NCI-H2107 treated with DMSO at 0.1 percent for 48 hours (cell line): ENCODE results near the gene TMC2.
"Not testable (repeated sequence)": the region's sequence is repeated elsewhere in the genome, so short reads cannot be mapped to it uniquely, and the experiment has no call there.

ENCODE experiments used
- DNase-seq: peaks from one replicate; lab custom pipeline; 2025; ENCODE audit not compliant: unreplicated experiment; lab: John Stamatoyannopoulos, UW

Gene TMC2, protein sequence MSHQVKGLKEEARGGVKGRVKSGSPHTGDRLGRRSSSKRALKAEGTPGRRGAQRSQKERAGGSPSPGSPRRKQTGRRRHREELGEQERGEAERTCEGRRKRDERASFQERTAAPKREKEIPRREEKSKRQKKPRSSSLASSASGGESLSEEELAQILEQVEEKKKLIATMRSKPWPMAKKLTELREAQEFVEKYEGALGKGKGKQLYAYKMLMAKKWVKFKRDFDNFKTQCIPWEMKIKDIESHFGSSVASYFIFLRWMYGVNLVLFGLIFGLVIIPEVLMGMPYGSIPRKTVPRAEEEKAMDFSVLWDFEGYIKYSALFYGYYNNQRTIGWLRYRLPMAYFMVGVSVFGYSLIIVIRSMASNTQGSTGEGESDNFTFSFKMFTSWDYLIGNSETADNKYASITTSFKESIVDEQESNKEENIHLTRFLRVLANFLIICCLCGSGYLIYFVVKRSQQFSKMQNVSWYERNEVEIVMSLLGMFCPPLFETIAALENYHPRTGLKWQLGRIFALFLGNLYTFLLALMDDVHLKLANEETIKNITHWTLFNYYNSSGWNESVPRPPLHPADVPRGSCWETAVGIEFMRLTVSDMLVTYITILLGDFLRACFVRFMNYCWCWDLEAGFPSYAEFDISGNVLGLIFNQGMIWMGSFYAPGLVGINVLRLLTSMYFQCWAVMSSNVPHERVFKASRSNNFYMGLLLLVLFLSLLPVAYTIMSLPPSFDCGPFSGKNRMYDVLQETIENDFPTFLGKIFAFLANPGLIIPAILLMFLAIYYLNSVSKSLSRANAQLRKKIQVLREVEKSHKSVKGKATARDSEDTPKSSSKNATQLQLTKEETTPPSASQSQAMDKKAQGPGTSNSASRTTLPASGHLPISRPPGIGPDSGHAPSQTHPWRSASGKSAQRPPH

DNA sequence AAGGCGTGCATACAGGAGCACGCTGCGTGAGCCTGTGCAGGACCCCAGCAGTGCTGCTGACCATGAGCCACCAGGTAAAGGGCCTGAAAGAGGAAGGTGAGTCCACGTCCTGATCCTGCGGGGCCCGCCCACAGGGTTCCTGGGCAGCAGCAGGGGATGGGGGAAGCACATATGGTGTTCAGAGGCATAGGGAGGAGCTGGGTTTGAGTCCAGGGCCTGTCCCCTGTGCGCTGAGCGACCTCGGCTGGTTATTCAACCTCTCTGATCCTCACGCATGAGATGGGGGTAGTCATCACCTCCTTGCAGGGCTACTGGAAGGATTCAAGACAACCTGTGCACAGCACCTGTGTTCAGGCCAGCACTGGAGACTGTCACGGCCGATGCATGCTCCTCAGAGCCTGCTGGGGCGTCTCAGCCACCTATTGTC, at the start of gene TMC2:
Gene TMC2, plus strand, starts transcription at position 14 of the 427 bp plus-strand sequence. Its CDS starts 49 bp downstream, at position 63.
- DNase-seq = no peak

DNA sequence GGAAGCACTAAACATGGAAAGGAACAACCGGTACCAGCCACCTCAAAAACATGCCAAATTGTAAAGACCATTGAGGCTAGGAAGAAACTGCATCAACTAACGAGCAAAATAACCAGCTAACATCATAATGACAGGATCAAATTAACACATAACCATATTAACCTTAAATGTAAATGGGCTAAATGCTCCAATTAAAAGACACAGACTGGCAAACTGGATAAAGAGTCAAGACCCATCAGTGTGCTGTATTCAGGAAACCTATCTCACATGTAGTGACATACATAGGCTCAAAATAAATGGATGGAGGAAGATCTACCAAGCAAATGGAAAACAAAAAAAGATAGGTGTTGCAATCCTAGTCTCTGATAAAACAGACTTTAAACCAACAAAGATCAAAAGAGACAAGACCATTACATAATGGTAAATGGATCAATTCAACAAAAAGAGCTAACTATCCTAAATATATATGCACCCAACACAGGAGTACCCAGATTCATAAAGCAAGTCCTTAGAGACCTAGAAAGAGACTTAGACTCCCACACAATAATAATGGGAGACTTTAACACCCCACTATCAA, 33.5 kb upstream of the TMC2 start:
- DNase-seq = not testable (repeated sequence)

DNA sequence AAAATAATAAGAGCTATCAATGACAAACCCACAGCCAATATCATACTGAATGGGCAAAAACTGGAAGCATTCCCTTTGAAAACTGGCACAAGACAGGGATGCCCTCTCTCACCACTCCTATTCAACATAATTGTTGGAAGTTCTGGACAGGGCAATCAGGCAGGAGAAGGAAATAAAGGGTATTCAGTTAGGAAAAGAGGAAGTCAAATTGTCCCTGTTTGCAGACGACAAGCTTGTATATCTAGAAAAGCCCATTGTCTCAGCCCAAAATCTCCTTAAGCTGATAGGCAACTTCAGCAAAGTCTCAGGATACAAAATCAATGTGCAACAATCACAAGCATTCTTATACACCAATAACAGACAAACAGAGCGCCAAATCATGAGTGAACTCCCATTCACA, 31.6 kb upstream of the TMC2 start:
- not testable (repeated sequence) for DNase-seq

DNA sequence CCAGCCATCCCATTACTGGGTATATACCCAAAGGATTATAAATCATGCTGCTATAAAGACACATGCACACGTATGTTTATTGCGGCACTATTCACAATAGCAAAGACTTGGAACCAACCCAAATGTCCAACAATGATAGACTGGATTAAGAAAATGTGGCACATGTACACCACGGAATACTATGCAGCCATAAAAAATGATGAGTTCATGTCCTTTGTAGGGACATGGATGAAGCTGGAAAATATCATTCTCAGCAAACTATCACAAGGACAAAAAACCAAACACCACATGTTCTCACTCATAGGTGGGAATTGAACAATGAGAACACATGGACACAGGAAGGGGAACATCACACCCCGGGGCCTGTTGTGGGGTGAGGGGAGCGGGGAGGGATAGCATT, 29.9 kb upstream of the TMC2 start:
- DNase-seq = not testable (repeated sequence)

DNA sequence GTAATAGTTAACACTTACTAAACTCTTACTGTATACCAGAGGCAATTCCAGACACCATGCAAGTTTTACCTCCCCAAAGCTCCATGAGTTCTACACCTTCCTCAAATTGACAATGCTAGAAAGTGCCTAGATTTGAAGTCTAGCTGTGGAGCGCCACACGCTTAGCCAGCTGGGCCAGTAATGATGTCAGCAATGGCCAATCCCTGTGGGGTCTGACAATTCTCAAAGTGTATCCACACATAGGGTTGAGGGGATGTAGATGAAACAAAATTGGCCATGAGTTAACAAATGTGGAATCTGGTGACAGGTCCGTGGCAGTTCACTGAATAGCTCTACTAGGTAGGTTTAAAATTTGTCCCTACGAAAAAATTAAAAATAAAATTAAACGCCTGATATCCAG, 28.9 kb upstream of the TMC2 start:
- DNase-seq = no peak

DNA sequence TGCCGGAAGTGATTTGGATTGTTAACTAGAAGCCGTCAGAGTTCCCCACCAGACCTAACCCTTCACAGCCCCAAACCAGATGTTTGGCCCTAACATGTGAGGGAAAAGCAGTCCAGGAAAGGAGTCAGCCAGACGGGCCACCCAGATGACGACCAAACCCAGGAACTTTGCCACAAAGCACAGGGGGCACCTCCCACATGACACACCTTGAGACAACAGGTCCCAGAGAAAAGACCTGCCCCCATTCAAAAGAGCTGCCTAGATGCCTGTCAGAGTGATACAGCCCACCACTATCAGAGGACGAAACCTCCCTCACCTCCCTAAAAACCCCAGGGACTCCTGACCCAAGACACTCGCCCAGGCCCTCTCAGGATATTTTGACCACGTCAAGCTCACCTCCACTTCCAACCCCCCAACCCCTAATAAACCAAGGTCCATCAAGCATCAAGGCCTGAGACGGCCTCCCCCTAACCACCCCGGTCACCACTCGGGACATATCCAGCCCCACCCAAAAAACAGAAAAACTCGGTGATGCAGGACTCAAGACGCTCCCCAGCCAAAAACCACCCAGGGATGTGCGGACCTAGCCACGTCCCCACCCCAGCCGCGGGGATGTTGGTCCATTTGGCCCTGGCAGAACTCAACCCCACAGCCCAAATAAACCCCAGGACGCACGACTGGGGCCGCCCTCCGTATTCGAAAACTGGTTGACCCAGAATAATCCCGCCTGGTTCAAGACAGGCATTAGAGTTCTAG, 28.3 kb upstream of the TMC2 start:
- no peak for DNase-seq

DNA sequence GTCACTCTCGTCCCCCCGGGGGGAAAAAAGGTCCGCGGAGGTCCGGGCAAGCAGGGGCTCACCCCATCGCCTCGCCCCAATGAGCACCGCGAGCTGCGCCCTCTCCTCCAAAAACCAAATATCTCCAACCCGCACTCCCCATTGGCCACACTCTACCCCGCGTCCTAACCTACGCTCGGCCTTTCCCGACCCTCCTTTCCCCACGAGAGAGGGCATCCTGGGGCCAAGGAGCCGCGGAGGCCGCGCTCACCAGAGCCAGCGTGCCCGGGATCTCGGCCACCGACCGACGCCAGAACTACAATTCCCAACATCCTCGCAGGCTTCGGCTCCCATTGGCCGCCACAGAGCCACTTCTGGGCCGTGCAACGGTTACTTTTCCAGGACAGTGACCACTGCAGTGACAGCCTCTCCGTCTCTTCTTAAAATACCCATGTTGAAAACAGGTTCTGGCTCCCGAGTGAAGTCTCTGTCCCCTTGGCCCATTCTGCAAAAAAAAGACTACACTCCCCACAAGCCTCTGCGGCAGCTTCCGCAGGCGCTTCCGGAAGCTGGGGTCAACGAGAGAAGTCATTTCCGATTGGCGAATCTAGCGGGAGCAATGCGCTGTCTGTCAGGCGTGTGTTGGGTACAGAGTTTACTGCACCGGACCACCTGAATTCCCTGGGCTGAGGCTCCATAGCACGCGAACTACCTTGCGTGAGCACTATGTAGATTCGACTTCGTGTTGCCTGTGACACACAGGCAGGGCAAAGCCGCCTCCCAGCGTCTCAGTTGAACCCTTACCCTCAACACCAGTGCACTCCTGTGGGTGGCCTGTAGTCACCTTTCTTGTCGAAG, 27.5 kb upstream of the TMC2 start, which contains the start of gene ZNF343:
Gene ZNF343, minus strand, starts transcription at position 285 of the 837 bp plus-strand sequence. CDS start 15,020 bp downstream, outside the sequence.
- peak; percentile 25 for DNase-seq

DNA sequence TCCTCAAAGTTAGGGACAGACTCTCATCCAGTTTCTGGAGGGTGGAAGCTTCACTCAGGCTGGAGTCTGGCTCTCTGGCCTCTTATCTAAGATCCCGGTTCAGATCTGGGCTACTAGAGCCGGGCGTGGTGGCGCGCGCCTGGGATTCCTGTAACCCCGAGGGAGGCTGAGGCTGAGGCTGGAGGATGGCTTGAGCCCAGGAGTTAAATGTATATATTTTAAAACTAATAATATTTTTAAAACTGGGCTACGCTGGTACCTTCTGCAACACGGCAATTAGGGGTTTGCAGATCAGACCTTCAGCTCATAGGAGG, 26.9 kb upstream of the TMC2 start:
- DNase-seq = no peak

DNA sequence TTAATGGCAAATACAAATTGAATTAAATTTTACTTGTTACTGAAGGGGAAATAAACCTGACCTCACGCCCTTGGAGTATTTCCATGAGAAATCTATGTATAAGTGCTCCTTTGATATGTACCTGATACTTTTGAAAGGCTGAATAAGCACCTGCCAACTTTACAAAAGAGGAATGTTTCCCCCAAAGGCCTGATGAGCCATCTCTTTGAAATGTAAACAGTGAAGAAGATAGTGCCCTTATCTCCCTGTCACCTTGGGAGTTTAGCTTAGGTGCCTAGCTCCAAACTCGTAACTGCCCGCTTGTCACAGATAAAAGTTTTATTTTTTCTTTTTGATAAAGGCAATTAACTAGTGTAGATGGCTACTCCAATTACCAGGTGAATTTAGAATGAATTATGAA, 26.6 kb upstream of the TMC2 start:
- DNase-seq = no peak

DNA sequence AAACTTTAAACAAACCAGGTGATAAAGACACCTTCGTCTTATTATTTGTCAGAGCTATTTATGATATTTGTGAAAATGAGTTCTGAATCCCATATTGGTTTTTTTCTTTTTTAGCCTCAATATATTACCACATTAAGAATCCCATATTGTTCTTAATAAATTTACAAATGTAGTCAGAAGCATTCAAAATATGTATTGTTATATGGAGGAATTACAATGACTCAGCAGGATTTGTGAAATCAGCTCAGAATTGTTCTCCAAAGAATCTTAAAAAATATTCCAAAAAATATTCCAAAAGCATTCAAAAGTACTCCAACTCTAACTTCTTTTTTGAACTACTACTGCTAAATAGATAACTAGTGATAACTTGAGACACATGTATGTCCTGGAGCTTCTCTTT, 21.2 kb upstream of the TMC2 start:
- no peak for DNase-seq

DNA sequence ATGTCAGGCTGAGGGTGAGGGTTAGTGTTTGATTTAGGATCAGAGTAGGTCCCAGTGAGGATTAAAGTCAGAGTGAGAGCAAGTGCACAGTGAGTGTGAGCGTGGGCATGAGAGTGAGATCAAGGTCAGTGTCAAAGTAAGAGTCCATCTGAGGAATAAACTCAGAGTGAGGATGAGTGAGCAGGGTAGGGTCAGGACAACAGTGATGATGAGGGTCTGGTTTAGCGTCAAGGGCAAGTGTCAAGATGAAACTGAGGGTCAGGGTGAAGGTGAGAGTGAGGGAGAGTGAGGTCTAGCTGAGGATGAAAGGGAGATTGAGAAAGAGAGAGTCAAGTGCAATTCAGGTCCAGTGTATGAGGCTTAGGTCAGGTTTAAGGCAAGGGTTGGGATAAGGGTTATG, 20.0 kb upstream of the TMC2 start:
- no peak for DNase-seq

DNA sequence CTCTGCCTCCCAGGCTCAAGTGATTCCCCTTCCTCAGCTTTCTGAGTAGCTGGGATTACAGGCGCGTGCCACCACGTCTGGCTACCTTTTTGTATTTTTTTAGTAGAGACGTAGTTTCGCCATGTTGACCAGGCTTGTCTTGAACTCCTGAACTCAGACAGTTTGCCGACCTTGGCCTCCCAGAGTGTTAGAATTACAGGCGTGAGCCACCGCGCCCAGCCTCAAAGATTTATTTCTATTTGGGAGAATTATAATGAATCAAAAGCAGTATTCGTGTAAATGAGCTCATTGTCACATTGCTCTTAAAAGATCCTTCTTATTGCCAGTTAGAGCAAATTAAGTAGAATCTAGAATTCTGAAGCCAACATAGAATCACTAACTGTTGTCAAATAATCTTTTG, 18.3 kb upstream of the TMC2 start:
- no peak for DNase-seq

DNA sequence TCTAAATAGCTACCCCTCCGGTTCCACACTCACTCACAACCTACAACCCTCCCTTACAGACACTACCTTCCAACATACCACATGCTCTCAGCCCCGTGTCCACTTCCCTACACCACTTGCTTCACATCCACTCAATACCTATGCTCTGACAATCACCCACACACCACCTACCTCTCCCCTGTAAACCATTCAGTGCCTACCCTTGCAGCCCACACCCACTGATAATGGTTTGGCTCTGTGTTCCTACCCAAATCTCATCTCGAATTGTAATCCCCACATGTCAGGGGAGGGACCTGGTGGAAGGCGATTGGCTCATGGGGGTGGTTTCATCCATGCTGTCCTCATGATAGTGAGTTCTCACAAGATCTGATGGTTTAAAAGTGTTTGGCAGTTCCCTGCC, 17.8 kb upstream of the TMC2 start:
- no peak for DNase-seq

DNA sequence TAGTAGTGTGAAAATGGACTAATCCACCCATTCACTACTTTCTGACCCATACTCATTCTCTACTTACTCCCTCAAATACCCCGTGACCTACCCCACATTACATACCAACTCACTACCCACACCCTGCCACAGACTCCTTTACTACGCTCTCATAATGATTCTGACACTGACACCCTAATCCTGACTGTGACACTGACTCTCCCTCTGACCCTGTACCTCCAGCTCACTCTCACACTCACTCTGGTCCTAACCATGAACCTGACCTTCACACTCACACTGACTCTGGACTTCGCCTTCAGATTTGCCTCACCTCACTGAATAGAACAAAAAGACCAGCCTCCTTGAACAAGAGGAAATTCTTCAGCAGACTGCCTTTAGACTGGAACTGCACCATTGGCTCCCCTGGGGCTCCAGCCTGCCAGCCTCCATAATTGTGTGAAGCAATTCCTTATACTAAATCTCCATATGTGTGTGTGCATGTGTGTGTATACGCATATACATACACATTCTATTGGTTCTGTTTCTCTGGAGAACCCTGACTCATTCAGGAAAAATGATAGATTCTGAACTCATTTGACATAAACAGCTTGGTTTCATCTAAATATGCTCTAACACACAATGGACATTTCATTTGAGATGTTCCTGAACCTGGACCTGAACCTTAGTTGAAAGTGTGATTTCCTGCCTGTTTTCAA, 17.1 kb upstream of the TMC2 start:
- no peak for DNase-seq

DNA sequence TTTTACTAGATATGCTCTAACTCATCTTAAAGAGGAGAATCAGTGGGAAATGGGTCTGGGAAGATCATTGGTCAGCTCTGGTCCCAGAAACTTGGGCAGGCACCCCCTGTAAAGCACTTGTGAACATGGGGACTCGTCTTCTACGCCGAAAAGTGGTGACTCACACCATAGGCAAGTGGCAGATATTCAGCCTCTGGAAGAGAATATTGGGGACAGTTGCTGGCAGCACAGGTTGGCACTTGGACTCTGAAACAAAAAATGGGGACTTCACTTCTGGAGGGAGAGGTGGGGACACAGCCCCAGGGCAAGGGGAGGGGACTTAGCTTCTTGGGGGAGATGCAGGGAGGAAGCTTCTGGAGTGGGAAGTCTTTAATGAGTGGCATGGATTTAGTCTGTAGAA, 15.8 kb upstream of the TMC2 start:
- no peak for DNase-seq

DNA sequence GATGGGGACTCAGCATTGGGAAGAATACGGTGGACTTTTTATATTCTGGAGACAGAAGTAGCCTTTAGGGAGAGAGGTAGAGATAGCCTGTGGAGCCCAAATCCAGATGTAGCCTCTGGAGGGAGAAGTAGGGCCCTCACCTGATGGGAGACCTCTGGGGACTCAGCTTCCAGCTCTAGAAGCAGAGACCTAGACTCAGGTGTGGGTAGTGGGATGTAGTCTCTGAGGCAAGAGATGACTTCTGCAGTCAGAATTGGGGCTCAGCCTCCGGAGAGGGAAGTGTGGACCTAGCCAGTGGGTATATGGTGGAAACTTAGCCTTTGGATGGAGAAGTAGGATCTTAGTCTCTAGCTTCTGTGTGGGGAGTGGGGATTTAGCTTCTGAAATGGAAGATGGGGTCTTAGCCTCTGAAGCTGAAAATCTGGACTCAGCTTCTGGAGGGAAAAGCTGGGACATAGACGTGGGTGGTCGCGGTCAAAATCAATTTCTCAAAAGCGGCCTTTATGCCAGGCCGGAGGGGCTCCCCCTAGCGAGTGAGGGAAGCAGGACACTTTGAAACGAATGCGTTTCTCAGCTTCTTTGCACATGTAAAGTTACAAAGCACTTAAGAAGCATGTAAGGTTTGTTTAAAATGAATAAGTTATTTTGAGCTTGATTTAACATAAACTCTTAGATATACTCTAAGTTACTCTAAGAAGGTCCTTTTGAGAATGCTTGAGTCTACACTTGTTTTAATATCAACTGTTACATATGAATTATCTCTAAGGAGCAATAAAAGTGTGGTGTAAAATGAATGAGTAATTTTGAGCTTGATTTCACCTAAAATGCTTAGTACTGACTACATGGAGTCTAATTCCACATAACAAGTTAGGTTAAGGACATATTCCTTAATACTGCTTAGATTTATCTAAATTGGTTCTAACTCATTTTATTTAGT, 14.7 kb upstream of the TMC2 start:
- no peak for DNase-seq

DNA sequence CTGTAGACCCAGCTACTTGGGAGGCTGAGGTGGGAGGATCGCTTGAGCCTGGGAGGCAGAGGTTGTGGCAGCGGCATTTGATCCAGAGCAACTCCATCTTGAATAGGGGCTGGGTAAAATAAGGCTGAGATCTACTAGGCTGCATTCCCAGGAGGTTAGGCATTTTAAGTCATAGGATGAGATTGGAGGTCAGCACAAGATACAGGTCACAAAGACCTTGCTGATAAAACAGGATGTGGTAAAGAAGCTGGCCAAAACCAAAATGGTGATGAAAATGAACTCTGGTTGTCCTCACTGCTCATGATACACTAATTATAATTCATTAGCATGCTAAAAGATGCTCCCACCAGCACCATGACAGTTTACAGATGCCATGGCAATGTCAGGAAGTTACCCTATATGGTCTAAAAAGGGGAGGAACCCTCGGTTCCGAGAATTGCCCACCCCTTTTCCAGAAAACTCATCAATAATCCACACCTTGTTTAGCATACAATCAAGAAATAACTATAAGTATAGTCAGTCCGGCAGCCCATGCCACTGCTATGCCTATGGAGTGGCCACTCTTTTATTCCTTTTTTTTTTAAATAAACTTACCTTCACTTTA, 13.4 kb upstream of the TMC2 start:
- DNase-seq = not testable (repeated sequence)
